ENCODE data around the gene DENND1B.
"Not testable (repeated sequence)": the region's sequence is repeated elsewhere in the genome, so short reads cannot be mapped to it uniquely, and the experiment has no call there.

DENND1B gene

DNA sequence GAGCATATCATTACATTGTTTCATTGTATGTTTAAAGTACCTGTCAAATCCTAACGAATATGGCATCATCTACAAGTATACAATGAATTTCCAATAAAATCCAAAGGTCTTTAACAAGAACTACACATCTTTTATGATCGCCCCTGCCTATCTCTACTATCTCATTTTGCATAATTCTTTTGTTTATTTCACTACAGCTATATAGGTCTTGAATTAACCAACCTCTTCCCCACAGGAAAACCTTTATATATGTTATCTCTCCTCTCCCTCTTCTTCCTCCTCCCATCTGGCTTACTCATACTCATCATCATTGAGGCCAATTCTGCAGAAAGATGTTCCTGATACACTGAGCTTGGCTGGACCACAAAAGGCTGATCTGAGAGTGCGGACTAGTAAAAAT, 175.5 kb downstream of the DENND1B start:
- H3K4me3 ChIP-seq (ENCODE audit: low read depth, low read length) = no peak overlapping the region
- H3K27ac ChIP-seq (ENCODE audit: low read depth, low read length) = no peak overlapping the region
- H3K4me1 ChIP-seq (ENCODE audit: control insufficient read depth, insufficient read depth, low read length) = no peaks in the 10 kb centered on the region
- H3K36me3 ChIP-seq (ENCODE audit: control insufficient read depth, insufficient read depth, low read length) = no peaks in the 10 kb centered on the region
- H3K9ac ChIP-seq (ENCODE audit: low read depth, low read length) = no peak overlapping the region
- no peaks in the 10 kb centered on the region for H3K9me3 ChIP-seq (ENCODE audit: control insufficient read depth, insufficient read depth, low read length)
- H3K27me3 ChIP-seq (ENCODE audit: control insufficient read depth, insufficient read depth, low read length) = no peaks in the 10 kb centered on the region

DNA sequence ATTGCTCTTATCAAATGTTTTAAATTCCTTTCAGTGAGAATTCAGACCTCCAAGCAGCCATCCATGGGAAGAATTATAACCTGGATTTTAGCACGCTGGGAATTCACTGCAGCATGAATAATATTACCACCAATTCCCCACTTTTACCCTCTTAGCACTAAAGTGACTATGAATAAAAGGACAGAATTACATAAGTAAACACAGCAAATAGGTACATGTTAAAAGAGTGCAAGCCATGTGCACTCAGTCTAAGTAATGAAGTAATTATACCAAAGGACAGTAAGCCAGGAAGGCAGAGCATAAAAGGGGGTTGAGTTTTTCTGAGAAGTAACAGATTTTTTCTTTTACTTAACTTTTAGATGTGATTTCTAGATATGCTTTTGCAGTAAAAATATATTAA, 176.3 kb downstream of the DENND1B start:
- Histone ChIP-seq H3K27me3 (ENCODE audit: control insufficient read depth, insufficient read depth, low read length) (no peaks in the 10 kb centered on the region), H3K4me1 (ENCODE audit: control insufficient read depth, insufficient read depth, low read length) (no peaks in the 10 kb centered on the region), H3K27ac (ENCODE audit: low read depth, low read length) (no peak overlapping the region), H3K9me3 (ENCODE audit: control insufficient read depth, insufficient read depth, low read length) (no peaks in the 10 kb centered on the region), H3K36me3 (ENCODE audit: control insufficient read depth, insufficient read depth, low read length) (no peaks in the 10 kb centered on the region), H3K4me3 (ENCODE audit: low read depth, low read length) (no peak overlapping the region), H3K9ac (ENCODE audit: low read depth, low read length) (no peak overlapping the region)

DNA sequence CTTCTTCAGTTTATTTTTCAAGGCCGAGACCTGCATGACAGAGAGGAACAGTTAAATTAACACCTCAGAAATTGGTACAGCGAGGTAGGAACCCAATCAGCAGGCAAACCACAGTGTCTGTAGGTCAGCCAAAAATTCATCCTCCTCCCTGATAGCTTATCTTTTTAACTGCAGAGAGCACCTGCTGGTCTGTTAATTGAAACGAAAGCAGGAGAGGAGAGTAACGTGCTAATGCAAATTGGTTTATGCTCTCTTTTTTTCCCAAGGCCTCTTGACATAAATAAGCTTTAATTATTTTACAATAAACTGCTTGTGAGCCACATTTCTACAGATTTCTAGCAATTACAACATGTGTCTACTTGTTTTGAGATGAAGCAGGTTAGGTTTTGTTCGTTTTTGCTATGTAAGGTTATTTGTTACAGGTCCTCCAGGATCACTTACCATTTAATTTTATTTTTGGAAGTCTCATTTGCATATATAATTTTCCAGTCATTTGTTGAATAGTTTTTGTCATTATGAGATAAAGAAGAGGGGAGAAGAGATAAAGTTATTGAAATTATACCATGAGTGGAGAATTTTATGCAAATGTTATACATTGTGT, 179.9 kb downstream of the DENND1B start:
- no peaks in the 10 kb centered on the region for H3K4me1 ChIP-seq (ENCODE audit: control insufficient read depth, insufficient read depth, low read length)
- H3K27me3 ChIP-seq (ENCODE audit: control insufficient read depth, insufficient read depth, low read length) = no peaks in the 10 kb centered on the region
- H3K36me3 ChIP-seq (ENCODE audit: control insufficient read depth, insufficient read depth, low read length) = no peaks in the 10 kb centered on the region
- H3K27ac ChIP-seq (ENCODE audit: low read depth, low read length) = peak overlapping the region; percentile 17
- H3K9me3 ChIP-seq (ENCODE audit: control insufficient read depth, insufficient read depth, low read length) = no peaks in the 10 kb centered on the region
- no peak overlapping the region for H3K4me3 ChIP-seq (ENCODE audit: low read depth, low read length)
- H3K9ac ChIP-seq (ENCODE audit: low read depth, low read length) = no peak overlapping the region

DNA sequence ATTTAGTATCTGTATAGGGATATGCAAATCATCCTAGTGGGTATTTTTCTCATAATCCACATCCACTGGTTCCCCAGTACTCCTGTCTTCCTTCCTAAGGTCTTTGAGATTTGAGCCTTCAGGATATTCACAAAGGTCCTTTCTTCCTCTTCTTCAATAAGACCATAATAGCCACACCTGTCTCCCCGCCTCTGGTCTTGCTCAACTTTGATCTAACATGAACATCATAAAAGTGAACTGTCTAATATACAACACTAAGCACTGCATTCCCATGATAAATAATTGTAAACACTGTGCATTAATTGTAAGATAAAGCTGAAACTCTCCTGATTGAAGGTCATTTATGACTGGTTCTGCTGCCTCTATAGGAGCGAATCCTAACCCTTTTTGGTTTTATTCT, 184.6 kb downstream of the DENND1B start:
- Histone ChIP-seq H3K36me3 (ENCODE audit: control insufficient read depth, insufficient read depth, low read length) (no peaks in the 10 kb centered on the region), H3K27ac (ENCODE audit: low read depth, low read length) (no peak overlapping the region), H3K4me3 (ENCODE audit: low read depth, low read length) (no peak overlapping the region), H3K27me3 (ENCODE audit: control insufficient read depth, insufficient read depth, low read length) (no peaks in the 10 kb centered on the region), H3K9ac (ENCODE audit: low read depth, low read length) (no peak overlapping the region), H3K4me1 (ENCODE audit: control insufficient read depth, insufficient read depth, low read length) (no peaks in the 10 kb centered on the region), H3K9me3 (ENCODE audit: control insufficient read depth, insufficient read depth, low read length) (no peaks in the 10 kb centered on the region)

DNA sequence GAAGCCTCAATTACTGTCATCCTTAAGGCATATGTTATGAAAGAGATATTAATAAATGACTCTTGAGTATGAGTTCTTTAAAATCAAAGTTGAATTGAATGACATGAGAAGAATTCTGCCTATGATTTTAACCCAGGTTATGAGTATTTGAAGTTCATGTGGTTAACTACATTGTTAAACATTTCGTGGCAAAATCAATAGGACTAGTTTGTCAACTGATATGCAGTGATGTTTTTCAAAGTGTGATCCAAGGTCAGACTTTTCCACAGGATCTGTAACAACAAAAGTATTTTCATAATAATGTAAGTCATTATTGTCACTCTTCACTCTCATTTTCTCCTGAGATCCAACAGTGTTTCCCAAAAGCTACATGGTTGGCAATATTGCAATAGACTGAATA, 189.5 kb downstream of the DENND1B start:
- no peak overlapping the region for H3K4me3 ChIP-seq (ENCODE audit: low read depth, low read length)
- no peaks in the 10 kb centered on the region for H3K36me3 ChIP-seq (ENCODE audit: control insufficient read depth, insufficient read depth, low read length)
- no peaks in the 10 kb centered on the region for H3K27me3 ChIP-seq (ENCODE audit: control insufficient read depth, insufficient read depth, low read length)
- no peak overlapping the region for H3K9ac ChIP-seq (ENCODE audit: low read depth, low read length)
- H3K9me3 ChIP-seq (ENCODE audit: control insufficient read depth, insufficient read depth, low read length) = no peaks in the 10 kb centered on the region
- H3K27ac ChIP-seq (ENCODE audit: low read depth, low read length) = no peak overlapping the region
- no peaks in the 10 kb centered on the region for H3K4me1 ChIP-seq (ENCODE audit: control insufficient read depth, insufficient read depth, low read length)

DNA sequence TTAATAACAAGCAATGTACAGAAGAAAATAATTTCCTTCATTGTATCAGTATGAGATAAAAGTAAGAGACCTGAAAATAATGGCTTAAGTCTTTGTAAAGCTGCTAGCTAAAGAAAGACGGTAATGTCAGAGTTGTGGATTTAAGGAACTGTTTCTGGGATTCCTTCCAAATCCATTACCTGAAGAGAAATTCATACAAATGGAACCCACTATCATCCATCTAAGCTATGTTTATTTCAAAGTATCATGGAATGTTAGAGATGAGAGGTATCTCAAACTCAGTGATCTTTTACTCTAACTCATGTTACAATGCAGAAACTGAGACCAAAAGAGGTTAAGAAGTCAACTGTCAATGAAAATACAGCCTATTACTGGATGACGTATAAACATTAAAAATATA, 197.7 kb downstream of the DENND1B start:
- Histone ChIP-seq H3K4me3 (ENCODE audit: low read depth, low read length) (no peak overlapping the region), H3K4me1 (ENCODE audit: control insufficient read depth, insufficient read depth, low read length) (no peaks in the 10 kb centered on the region), H3K27me3 (ENCODE audit: control insufficient read depth, insufficient read depth, low read length) (no peaks in the 10 kb centered on the region), H3K27ac (ENCODE audit: low read depth, low read length) (no peak overlapping the region), H3K36me3 (ENCODE audit: control insufficient read depth, insufficient read depth, low read length) (no peaks in the 10 kb centered on the region), H3K9me3 (ENCODE audit: control insufficient read depth, insufficient read depth, low read length) (no peaks in the 10 kb centered on the region), H3K9ac (ENCODE audit: low read depth, low read length) (no peak overlapping the region)

DNA sequence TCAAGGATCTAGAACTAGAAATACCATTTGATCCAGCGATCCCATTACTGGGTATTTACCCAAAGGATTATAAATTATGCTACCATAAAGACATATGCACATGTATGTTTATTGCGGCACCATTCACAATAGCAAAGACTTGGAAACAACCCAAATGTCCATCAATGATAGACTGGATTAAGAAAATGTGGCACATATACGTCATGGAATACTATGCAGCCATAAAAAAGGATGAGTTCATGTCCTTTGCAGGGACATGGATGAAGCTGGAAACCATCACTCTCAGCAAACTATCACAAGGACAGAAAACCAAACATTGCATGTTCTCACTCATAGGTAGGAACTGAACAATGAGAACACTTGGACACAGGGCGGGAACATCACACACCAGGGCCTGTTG, 199.7 kb downstream of the DENND1B start:
- not testable (repeated sequence) for H3K4me3 ChIP-seq (ENCODE audit: low read depth, low read length); H3K36me3 ChIP-seq (ENCODE audit: control insufficient read depth, insufficient read depth, low read length); H3K27ac ChIP-seq (ENCODE audit: low read depth, low read length); H3K9ac ChIP-seq (ENCODE audit: low read depth, low read length); H3K4me1 ChIP-seq (ENCODE audit: control insufficient read depth, insufficient read depth, low read length); H3K27me3 ChIP-seq (ENCODE audit: control insufficient read depth, insufficient read depth, low read length); H3K9me3 ChIP-seq (ENCODE audit: control insufficient read depth, insufficient read depth, low read length)

DNA sequence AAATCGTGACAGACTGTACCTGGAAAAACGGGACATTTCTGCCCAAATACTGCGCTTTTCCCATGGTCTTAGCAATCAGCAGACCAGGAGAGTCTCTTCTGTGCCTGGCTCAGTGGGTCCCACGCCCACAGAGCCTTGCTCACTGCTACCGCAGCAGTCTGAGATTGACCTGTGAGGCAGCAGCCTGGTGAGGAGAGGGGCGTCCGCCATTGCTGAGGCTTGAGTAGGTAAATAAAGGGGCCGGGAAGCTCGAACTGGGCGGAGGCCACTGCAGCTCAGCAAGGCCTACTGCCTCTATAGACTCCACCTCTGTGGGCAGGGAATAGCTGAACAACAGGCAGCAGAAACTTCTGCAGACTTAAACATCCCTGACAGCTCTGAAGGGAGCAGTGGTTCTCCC, 203.1 kb downstream of the DENND1B start:
- H3K9ac ChIP-seq (ENCODE audit: low read depth, low read length) = no peak overlapping the region
- no peaks in the 10 kb centered on the region for H3K4me1 ChIP-seq (ENCODE audit: control insufficient read depth, insufficient read depth, low read length)
- H3K9me3 ChIP-seq (ENCODE audit: control insufficient read depth, insufficient read depth, low read length) = no peaks in the 10 kb centered on the region
- no peak overlapping the region for H3K4me3 ChIP-seq (ENCODE audit: low read depth, low read length)
- no peaks in the 10 kb centered on the region for H3K27me3 ChIP-seq (ENCODE audit: control insufficient read depth, insufficient read depth, low read length)
- no peaks in the 10 kb centered on the region for H3K36me3 ChIP-seq (ENCODE audit: control insufficient read depth, insufficient read depth, low read length)
- H3K27ac ChIP-seq (ENCODE audit: low read depth, low read length) = no peak overlapping the region

DNA sequence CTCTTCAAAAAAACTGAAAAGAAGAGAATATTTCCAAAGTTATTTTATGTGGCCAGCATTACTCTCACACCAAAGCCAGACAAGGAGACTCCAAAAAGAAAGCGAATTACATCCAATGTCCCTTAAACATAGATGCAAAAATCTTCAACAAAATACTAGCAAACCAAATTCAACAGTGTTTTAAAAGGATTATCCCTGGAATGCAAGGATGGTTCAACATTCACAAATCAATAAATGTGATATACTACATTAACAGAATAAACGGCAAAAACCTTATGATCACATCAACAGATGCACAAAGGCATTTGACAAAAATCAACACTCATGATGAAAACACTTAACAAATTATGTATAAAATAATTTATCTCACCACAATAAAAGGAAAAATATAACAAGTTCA, 207.8 kb downstream of the DENND1B start:
- Histone ChIP-seq H3K9me3 (ENCODE audit: control insufficient read depth, insufficient read depth, low read length) (0 out of 2 replicates have a peak, but pooled peaks cover 4% of the 10 kb centered on the region), H3K36me3 (ENCODE audit: control insufficient read depth, insufficient read depth, low read length) (no peaks in the 10 kb centered on the region), H3K4me1 (ENCODE audit: control insufficient read depth, insufficient read depth, low read length) (no peaks in the 10 kb centered on the region), H3K4me3 (ENCODE audit: low read depth, low read length) (no peak overlapping the region), H3K9ac (ENCODE audit: low read depth, low read length) (no peak overlapping the region), H3K27ac (ENCODE audit: low read depth, low read length) (no peak overlapping the region), H3K27me3 (ENCODE audit: control insufficient read depth, insufficient read depth, low read length) (no peaks in the 10 kb centered on the region)

DNA sequence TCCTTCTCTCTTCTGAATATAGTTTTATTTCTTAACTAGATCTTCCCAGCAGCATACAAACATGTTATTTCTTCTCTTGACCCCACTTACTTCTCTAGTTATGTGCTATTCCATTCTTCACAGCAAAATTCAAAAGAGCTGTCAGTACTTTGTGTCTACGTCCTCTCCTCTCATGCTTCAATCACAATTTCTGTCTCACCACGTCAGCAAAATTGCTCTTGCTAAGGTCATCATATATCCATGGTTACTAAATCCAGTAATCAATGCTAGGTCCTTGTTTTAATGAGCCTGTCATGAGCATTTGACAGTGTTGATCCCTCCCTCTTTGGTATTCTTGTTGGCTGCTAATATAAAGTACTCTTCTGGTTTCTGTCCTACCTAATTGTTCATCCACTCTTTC, 214.2 kb downstream of the DENND1B start:
- Histone ChIP-seq H3K9me3 (ENCODE audit: control insufficient read depth, insufficient read depth, low read length) (no peaks in the 10 kb centered on the region), H3K27me3 (ENCODE audit: control insufficient read depth, insufficient read depth, low read length) (no peaks in the 10 kb centered on the region), H3K9ac (ENCODE audit: low read depth, low read length) (no peak overlapping the region), H3K27ac (ENCODE audit: low read depth, low read length) (no peak overlapping the region), H3K4me1 (ENCODE audit: control insufficient read depth, insufficient read depth, low read length) (no peaks in the 10 kb centered on the region), H3K36me3 (ENCODE audit: control insufficient read depth, insufficient read depth, low read length) (no peaks in the 10 kb centered on the region), H3K4me3 (ENCODE audit: low read depth, low read length) (no peak overlapping the region)

DNA sequence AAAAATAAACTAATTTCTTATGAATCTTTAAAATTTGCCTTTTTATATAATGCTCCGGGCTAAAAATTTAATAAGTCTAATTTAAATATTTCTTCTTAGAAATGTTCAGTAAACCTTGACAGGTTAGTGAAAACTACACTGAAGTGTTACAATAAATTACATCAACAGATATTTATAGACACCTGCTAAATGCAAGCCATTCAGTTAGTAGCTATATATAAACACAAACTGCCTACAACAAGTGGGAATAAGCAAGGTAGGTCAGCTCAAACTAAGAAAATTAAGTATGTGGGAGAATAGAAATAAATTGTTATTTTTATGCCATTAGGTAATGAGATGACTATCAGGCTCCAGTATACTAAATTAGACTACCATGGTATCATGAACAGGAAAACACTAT, 215.6 kb downstream of the DENND1B start:
- Histone ChIP-seq H3K9me3 (ENCODE audit: control insufficient read depth, insufficient read depth, low read length) (no peaks in the 10 kb centered on the region), H3K27me3 (ENCODE audit: control insufficient read depth, insufficient read depth, low read length) (no peaks in the 10 kb centered on the region), H3K27ac (ENCODE audit: low read depth, low read length) (no peak overlapping the region), H3K4me1 (ENCODE audit: control insufficient read depth, insufficient read depth, low read length) (no peaks in the 10 kb centered on the region), H3K9ac (ENCODE audit: low read depth, low read length) (no peak overlapping the region), H3K4me3 (ENCODE audit: low read depth, low read length) (no peak overlapping the region), H3K36me3 (ENCODE audit: control insufficient read depth, insufficient read depth, low read length) (no peaks in the 10 kb centered on the region)

DNA sequence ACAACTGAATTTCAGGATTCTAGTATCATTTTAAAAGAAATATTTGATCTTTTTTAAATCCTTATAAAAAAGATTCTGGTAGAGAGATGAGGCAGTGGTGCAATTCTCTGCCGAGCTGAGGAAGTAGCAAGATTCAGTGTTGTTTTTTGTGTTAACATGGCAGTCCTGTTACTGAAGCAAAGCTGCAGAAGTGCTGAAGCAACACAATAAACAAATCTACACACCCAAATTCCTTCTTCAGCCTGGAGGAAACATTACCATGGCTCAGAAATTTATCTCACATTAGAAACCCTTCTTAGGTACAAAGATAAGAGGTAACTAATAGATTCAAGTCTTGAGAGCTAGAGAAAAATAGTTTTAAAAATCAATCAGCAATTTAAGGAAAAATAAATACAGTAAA, 216.0 kb downstream of the DENND1B start:
- no peaks in the 10 kb centered on the region for H3K36me3 ChIP-seq (ENCODE audit: control insufficient read depth, insufficient read depth, low read length)
- no peak overlapping the region for H3K27ac ChIP-seq (ENCODE audit: low read depth, low read length)
- no peak overlapping the region for H3K9ac ChIP-seq (ENCODE audit: low read depth, low read length)
- no peaks in the 10 kb centered on the region for H3K4me1 ChIP-seq (ENCODE audit: control insufficient read depth, insufficient read depth, low read length)
- no peak overlapping the region for H3K4me3 ChIP-seq (ENCODE audit: low read depth, low read length)
- no peaks in the 10 kb centered on the region for H3K9me3 ChIP-seq (ENCODE audit: control insufficient read depth, insufficient read depth, low read length)
- no peaks in the 10 kb centered on the region for H3K27me3 ChIP-seq (ENCODE audit: control insufficient read depth, insufficient read depth, low read length)
